ENCODE measurements around the gene PMM2.

DNA sequence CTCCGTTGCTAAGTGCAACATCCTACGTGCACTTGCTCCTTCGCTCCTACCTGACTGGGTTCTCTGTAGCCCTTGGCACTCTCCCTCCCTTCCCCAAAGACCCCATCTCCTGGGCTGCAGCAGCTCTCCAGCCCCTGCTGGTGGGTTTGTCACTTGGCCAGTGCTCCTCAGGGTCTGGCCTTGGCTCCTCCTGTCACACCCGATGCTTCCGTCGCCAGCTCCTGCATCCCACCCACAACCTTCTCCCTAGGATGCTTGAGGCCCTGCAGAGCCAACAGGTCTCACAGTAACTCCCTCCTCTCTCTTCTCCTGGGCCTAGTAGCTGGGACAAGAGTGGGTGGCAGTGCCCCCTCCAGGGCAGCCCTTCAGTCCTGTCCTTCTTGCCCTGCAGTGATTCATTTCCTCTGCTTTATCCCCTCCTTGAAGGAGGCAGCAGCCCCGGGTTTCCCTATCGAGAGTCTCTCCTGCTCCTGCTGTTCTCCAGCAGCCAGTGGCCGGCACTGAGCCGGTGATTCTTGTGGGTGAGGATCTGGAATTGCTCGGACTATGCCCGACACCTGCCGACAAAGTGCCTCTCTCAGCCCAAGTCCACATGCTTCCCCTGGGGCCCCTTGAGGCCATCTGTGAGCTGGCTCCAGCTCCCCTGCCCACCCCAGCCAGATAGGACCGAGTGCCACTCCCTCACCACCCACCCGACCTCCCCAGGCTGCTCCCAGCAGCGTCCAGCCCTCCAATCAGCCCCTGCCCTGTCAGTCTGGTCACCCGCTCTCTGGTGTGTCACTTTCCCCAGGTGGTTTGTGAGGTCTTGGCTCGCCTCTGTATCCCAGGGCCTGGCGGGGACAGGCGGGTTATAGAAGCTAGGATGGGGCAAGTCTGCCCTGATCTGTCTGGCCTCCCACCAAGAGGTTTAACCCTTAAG, 88.3 kb downstream of the PMM2 start:
- TF ChIP-seq, protein P1, sequence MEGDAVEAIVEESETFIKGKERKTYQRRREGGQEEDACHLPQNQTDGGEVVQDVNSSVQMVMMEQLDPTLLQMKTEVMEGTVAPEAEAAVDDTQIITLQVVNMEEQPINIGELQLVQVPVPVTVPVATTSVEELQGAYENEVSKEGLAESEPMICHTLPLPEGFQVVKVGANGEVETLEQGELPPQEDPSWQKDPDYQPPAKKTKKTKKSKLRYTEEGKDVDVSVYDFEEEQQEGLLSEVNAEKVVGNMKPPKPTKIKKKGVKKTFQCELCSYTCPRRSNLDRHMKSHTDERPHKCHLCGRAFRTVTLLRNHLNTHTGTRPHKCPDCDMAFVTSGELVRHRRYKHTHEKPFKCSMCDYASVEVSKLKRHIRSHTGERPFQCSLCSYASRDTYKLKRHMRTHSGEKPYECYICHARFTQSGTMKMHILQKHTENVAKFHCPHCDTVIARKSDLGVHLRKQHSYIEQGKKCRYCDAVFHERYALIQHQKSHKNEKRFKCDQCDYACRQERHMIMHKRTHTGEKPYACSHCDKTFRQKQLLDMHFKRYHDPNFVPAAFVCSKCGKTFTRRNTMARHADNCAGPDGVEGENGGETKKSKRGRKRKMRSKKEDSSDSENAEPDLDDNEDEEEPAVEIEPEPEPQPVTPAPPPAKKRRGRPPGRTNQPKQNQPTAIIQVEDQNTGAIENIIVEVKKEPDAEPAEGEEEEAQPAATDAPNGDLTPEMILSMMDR (IDR thresholded peaks at IDR 0.05; ENCODE audit: borderline replicate concordance, extremely low read depth, low read length, poor library complexity, severe bottlenecking), result peak; percentile 24
- no peak for TF ChIP-seq EZH2 (IDR thresholded peaks at IDR 0.05; ENCODE audit: borderline replicate concordance, low read depth, low read length, severe bottlenecking)
